Measurements from ENCODE around the gene GNB4.
A peak's percentile ranks its signal among the peaks of the same experiment; 100 is the strongest.

The GNB4 gene

GRCh38 chr3:179451265-179452175 is at the start of gene GNB4:
Gene GNB4 (minus strand): TSS chr3:179451470. CDS start chr3:179426200, 25,270 bp downstream.
- peak within 1 kb of the TSS; percentile 68 to 83 for H3K4me3 ChIP-seq (replicated peaks in 1 of 2; ENCODE audit: low read depth in 2 of 2, low read length in 2 of 2)
- TF ChIP-seq CTCF (IDR thresholded peaks at IDR 0.05; ENCODE audit: low read depth, low read length) = no peak
- DNase-seq (ENCODE audit: low read depth in 2 of 2) = peak; percentile 79 to 91

GRCh38 chr3:179495483-179495882 is 44.2 kb upstream of the GNB4 start:
- DNase-seq (ENCODE audit: low read depth in 2 of 2) = no peak
- no peak for TF ChIP-seq CTCF (IDR thresholded peaks at IDR 0.05; ENCODE audit: low read depth, low read length)
- H3K4me3 ChIP-seq (replicated peaks in 1 of 2; ENCODE audit: low read depth in 2 of 2, low read length in 2 of 2) = no peak overlapping the region

- no peak overlapping the region for H3K4me3 ChIP-seq (replicated peaks in 1 of 2; ENCODE audit: low read depth in 2 of 2, low read length in 2 of 2)
- DNase-seq (ENCODE audit: low read depth in 2 of 2) = no peak
- no peak for TF ChIP-seq CTCF (IDR thresholded peaks at IDR 0.05; ENCODE audit: low read depth, low read length)
Observed at GRCh38 chr3:179493260-179493659, 42.0 kb upstream of the GNB4 start.

- H3K4me3 ChIP-seq (replicated peaks in 1 of 2; ENCODE audit: low read depth in 2 of 2, low read length in 2 of 2) = no peak overlapping the region
- TF ChIP-seq CTCF (IDR thresholded peaks at IDR 0.05; ENCODE audit: low read depth, low read length) = no peak
- no peak for DNase-seq (ENCODE audit: low read depth in 2 of 2)
Observed at GRCh38 chr3:179488213-179488612, 36.9 kb upstream of the GNB4 start.

- no peak for TF ChIP-seq CTCF (IDR thresholded peaks at IDR 0.05; ENCODE audit: low read depth, low read length)
- DNase-seq (ENCODE audit: low read depth in 2 of 2) = no peak
- H3K4me3 ChIP-seq (replicated peaks in 1 of 2; ENCODE audit: low read depth in 2 of 2, low read length in 2 of 2) = no peak overlapping the region
Observed at GRCh38 chr3:179486806-179487205, 35.5 kb upstream of the GNB4 start.

GRCh38 chr3:179482857-179483256 is 31.6 kb upstream of the GNB4 start:
- no peak overlapping the region for H3K4me3 ChIP-seq (replicated peaks in 1 of 2; ENCODE audit: low read depth in 2 of 2, low read length in 2 of 2)
- no peak for TF ChIP-seq CTCF (IDR thresholded peaks at IDR 0.05; ENCODE audit: low read depth, low read length)
- DNase-seq (ENCODE audit: low read depth in 2 of 2) = peak in 1 of 2 donors; percentile 8

Data from cardiac fibroblast (primary cell).